ENCODE data around the gene PLIN4.

Gene PLIN4

GRCh38 chr19:4516199-4516938, 1.9 kb downstream of the PLIN4 start:
- Histone ChIP-seq H3K4me3 (no peak overlapping the region), H3K27ac (no peak overlapping the region)
- no peak for TF ChIP-seq CTCF (IDR thresholded peaks at IDR 0.05)
- no peak for DNase-seq (ENCODE audit: low spot score)

DNA sequence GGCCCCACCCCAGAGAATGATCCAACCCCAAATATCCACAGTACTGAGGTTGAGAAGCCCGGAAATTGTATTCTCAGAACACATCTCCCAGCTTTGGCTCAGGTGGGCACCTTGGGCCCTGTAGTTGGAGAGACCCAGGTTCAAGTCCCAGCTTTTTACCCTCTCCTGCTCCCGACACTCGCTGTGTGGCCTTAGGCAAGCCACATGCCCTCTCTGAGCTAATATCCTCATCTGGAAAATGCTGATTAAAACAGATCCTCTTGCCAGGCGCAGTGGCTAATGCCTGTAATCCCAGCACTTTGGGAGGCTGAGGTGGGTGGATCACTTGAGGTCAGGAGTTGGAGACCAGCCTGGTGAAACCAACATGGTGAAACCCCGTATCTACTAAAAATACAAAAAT, 2.6 kb downstream of the PLIN4 start:
- no peak overlapping the region for H3K27ac ChIP-seq
- no peak for DNase-seq (ENCODE audit: low spot score)
- TF ChIP-seq CTCF (IDR thresholded peaks at IDR 0.05): no peak
- no peak overlapping the region for H3K4me3 ChIP-seq

- no peak overlapping the region for H3K27ac ChIP-seq
- no peak overlapping the region for H3K4me3 ChIP-seq
- DNase-seq (ENCODE audit: low spot score): no peak
- no peak for TF ChIP-seq CTCF (IDR thresholded peaks at IDR 0.05)
Observed at GRCh38 chr19:4513248-4513647, 5.0 kb downstream of the PLIN4 start.

GRCh38 chr19:4512070-4512469, 6.2 kb downstream of the PLIN4 start:
- Histone ChIP-seq H3K4me3 (no peak overlapping the region), H3K27ac (no peak overlapping the region)
- no peak for TF ChIP-seq CTCF (IDR thresholded peaks at IDR 0.05)
- peak; percentile 72 for DNase-seq (ENCODE audit: low spot score)

DNA sequence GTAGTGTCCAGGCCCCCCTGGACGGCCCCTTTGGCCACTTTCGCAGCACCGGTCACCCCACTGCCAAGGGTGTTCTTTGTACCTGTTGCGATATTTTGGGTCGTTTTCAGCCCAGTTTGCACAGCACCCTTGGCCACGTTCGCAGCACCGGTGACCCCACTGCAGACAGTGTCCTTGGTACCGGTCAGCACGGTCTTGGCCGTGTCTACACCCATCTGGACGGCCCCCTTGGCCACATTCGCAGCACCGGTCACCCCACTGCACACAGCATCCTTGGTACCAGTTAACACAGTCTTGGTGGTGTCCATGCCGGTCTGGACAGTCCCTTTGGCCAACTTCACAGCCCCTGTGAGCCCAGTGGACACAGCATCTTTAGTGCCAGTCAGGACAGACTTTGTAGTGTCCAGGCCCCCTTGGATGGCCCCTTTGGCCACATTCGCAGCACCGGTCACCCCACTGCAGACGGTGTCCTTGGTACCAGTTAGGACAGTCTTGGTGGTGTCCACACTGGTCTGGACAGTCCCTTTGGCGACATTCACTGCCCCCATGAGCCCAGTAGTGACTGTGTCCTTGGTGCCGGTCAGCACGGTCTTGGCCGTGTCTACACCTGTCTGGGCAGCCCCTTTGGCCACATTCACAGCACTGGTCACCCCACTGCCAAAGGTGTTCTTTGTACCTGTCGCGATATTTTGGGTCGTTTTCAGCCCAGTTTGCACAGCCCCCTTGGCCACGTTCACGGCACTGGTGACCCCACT, 6.8 kb downstream of the PLIN4 start:
- H3K4me3 ChIP-seq: no peak overlapping the region
- no peak overlapping the region for H3K27ac ChIP-seq
- no peak for TF ChIP-seq CTCF (IDR thresholded peaks at IDR 0.05)
- DNase-seq (ENCODE audit: low spot score): no peak

- no peak for DNase-seq (ENCODE audit: low spot score)
Observed at GRCh38 chr19:4510435-4511255, 7.6 kb downstream of the PLIN4 start.

More at GRCh38 chr19:4510435-4511255, 7.6 kb downstream of the PLIN4 start:
- TF ChIP-seq CTCF (IDR thresholded peaks at IDR 0.05): no peak
- H3K27ac ChIP-seq: no peak overlapping the region
- no peak overlapping the region for H3K4me3 ChIP-seq

All from coronary artery (tissue), 2 donors.